H9 (cell line): ENCODE results near the gene CHRNA4. TPM values are rescaled to one million over a fixed set of nuclear protein-coding genes. Genes with fewer than 3 reads are reported as not detected.

Experiments
- DNase-seq: peaks from one replicate; pipeline ENCODE4 v3.0.0-alpha.2; 2017
- H2AFZ ChIP-seq: one replicate; pipeline ENCODE4 v1.6.1; 2013; ENCODE audit warnings: mild to moderate bottlenecking, low read length, control low read depth, moderate library complexity
- H2AK5ac ChIP-seq: 2 replicates; pipeline ENCODE4 v1.6.1; 2013; ENCODE audit warnings: low read length, control low read depth, mixed read lengths; ENCODE audit not compliant: insufficient read length
- H2BK120ac ChIP-seq: one replicate; pipeline ENCODE4 v1.6.1; 2013; ENCODE audit warnings: low read depth, mild to moderate bottlenecking, low read length, control low read depth, inconsistent platforms; ENCODE audit not compliant: poor library complexity, severe bottlenecking
- H2BK12ac ChIP-seq: 2 replicates; pipeline ENCODE4 v1.6.1; 2013; ENCODE audit warnings: low read length, control low read depth, mixed read lengths, low read depth; ENCODE audit not compliant: insufficient read length
- H2BK15ac ChIP-seq: 2 replicates; pipeline ENCODE4 v1.6.1; 2013; ENCODE audit warnings: low read depth, low read length, control low read depth
- H2BK20ac ChIP-seq: one replicate; pipeline ENCODE4 v1.6.1; 2013; ENCODE audit warnings: low read depth, mild to moderate bottlenecking, low read length, control low read depth, inconsistent platforms; ENCODE audit not compliant: poor library complexity, severe bottlenecking
- H2BK5ac ChIP-seq: 2 replicates; pipeline ENCODE4 v1.6.1; 2013; ENCODE audit warnings: low read length, control low read depth, mixed read lengths; ENCODE audit not compliant: insufficient read length
- H3K14ac ChIP-seq: 2 replicates; pipeline ENCODE4 v1.6.1; 2013; ENCODE audit warnings: low read length, control low read depth; ENCODE audit not compliant: insufficient read depth
- H3K18ac ChIP-seq: 2 replicates; pipeline ENCODE4 v1.6.1; 2013; ENCODE audit warnings: low read depth, mild to moderate bottlenecking, mixed read lengths, low read length, control low read depth; ENCODE audit not compliant: insufficient read length
- H3K23ac ChIP-seq: 2 replicates; pipeline ENCODE4 v1.6.1; 2013; ENCODE audit warnings: low read length, control low read depth, mixed read lengths, low read depth; ENCODE audit not compliant: insufficient read length
- H3K23me2 ChIP-seq: 2 replicates; pipeline ENCODE4 v1.6.1; 2013; ENCODE audit warnings: low read depth, mild to moderate bottlenecking, mixed read lengths, low read length, control low read depth; ENCODE audit not compliant: insufficient read length, poor library complexity, severe bottlenecking
- H3K27ac ChIP-seq: 2 replicates; pipeline ENCODE4 v1.5.1; 2013; ENCODE audit warnings: low read length, control low read depth, mixed read lengths, low read depth; ENCODE audit not compliant: insufficient read length
- H3K27me3 ChIP-seq: 2 replicates; pipeline ENCODE4 v1.6.1; 2013; ENCODE audit warnings: low read length, control low read depth, inconsistent platforms; ENCODE audit not compliant: insufficient read depth
- H3K4ac ChIP-seq: 2 replicates; pipeline ENCODE4 v1.6.1; 2013; ENCODE audit warnings: low read depth, mild to moderate bottlenecking, control low read depth, inconsistent platforms, low read length, moderate library complexity
- H3K4me1 ChIP-seq: 2 replicates; pipeline ENCODE4 v1.6.1; 2013; ENCODE audit warnings: low read length, control low read depth, inconsistent platforms; ENCODE audit not compliant: insufficient read depth
- H3K4me2 ChIP-seq: 2 replicates; pipeline ENCODE4 v1.6.1; 2013; ENCODE audit warnings: low read length, control low read depth, mixed read lengths; ENCODE audit not compliant: insufficient read length, insufficient read depth
- H3K56ac ChIP-seq: 2 replicates; pipeline ENCODE4 v1.6.1; 2013; ENCODE audit warnings: low read depth, mild to moderate bottlenecking, mixed read lengths, low read length, control low read depth; ENCODE audit not compliant: insufficient read length
- H3K79me1 ChIP-seq: 2 replicates; pipeline ENCODE4 v1.6.1; 2013; ENCODE audit warnings: low read depth, mild to moderate bottlenecking, moderate library complexity, low read length, control low read depth, inconsistent platforms; ENCODE audit not compliant: insufficient read depth, poor library complexity, severe bottlenecking
- H3K79me2 ChIP-seq: 2 replicates; pipeline ENCODE4 v1.6.1; 2013; ENCODE audit warnings: low read length, control low read depth, inconsistent platforms; ENCODE audit not compliant: insufficient read depth
- H3K9ac ChIP-seq: 2 replicates; pipeline ENCODE4 v1.6.1; 2013; ENCODE audit warnings: low read length, control low read depth, mixed read lengths; ENCODE audit not compliant: insufficient read length; ENCODE audit errors: extremely low read depth
- H3K9me3 ChIP-seq: one replicate; pipeline ENCODE4 v1.6.1; 2013; ENCODE audit warnings: low read depth, low read length, inconsistent platforms; ENCODE audit not compliant: control insufficient read depth
- H3T11ph ChIP-seq: one replicate; pipeline ENCODE4 v1.6.1; 2013; ENCODE audit warnings: mild to moderate bottlenecking, low read length, control low read depth, inconsistent platforms
- H4K20me1 ChIP-seq: one replicate; pipeline ENCODE4 v1.6.1; 2013; ENCODE audit not compliant: control insufficient read depth, insufficient read length, insufficient read depth
- H4K5ac ChIP-seq: 2 replicates; pipeline ENCODE4 v1.6.1; 2013; ENCODE audit warnings: low read depth, mild to moderate bottlenecking, mixed read lengths, low read length, control low read depth; ENCODE audit not compliant: insufficient read length
- H4K8ac ChIP-seq: replicated peaks from 2 replicates; pipeline ENCODE4 v1.6.1; 2013; ENCODE audit warnings: low read length, control low read depth, mixed read lengths, low read depth; ENCODE audit not compliant: insufficient read length
- H4K91ac ChIP-seq: 2 replicates; pipeline ENCODE4 v1.6.1; 2013; ENCODE audit warnings: low read depth, mild to moderate bottlenecking, moderate library complexity, mixed read lengths, low read length, control low read depth; ENCODE audit not compliant: insufficient read length
- H3K27ac Mint-ChIP-seq, 3 experiments: 2 replicates in 2 of 3; 3 replicates in 1 of 3; pipeline ENCODE4 v1.8.0; 2020 to 2021; ENCODE audit warnings: mixed read lengths in 3 of 3, mild to moderate bottlenecking in 1 of 3, moderate library complexity in 1 of 3
- H3K27me3 Mint-ChIP-seq: 2 replicates; pipeline ENCODE4 v1.8.0; 2021; ENCODE audit warnings: low read depth, mild to moderate bottlenecking, moderate library complexity, mixed read lengths
- H3K36me3 Mint-ChIP-seq, 3 experiments: 2 replicates in 2 of 3; 3 replicates in 1 of 3; pipeline ENCODE4 v1.8.0; 2020 to 2021; ENCODE audit warnings: low read depth in 3 of 3, mixed read lengths in 3 of 3; ENCODE audit not compliant: insufficient read depth in 1 of 3
- H3K4me1 Mint-ChIP-seq, 2 experiments: 2 replicates each; pipeline ENCODE4 v1.8.0; 2020; ENCODE audit warnings: mixed read lengths in 2 of 2
- H3K4me3 Mint-ChIP-seq, 2 experiments: 2 replicates in 1 of 2; 3 replicates in 1 of 2; pipeline ENCODE4 v1.8.0; 2020 to 2021; ENCODE audit warnings: mild to moderate bottlenecking in 2 of 2, mixed read lengths in 2 of 2, moderate library complexity in 1 of 2
- H3K9me3 Mint-ChIP-seq, 2 experiments: 2 replicates in 1 of 2; 3 replicates in 1 of 2; pipeline ENCODE4 v1.8.0; 2020; ENCODE audit warnings: mild to moderate bottlenecking in 2 of 2, mixed read lengths in 2 of 2, moderate library complexity in 1 of 2
- CTCF ChIP-seq: fragments of 200-600 bp; sonication (generic); conservative IDR thresholded peaks from 3 replicates; pipeline ENCODE4 v1.8.0; 2021; ENCODE audit warnings: antibody characterized with exemption, mild to moderate bottlenecking
- WGBS: extraction: QIAGEN DNeasy Blood & Tissue Kit; methylation state at CpG from one replicate; pipeline ENCODE4 v1.1.7; 2013; ENCODE audit warnings: missing lambda C conversion rate, low lambda C conversion rate, mixed read lengths; ENCODE audit not compliant: insufficient read length; ENCODE audit errors: extremely low coverage; 5-methylcytosine and 5-hydroxymethylcytosine counted together
- total RNA-seq: library from RNA; stranded (reverse); gene quantifications from 2 replicates; pipeline ENCODE4 v1.2.1, GENCODE V29; 2021

CHRNA4 gene
- total RNA-seq, 1 experiment from 2014 or later: 2.5 TPM

- Histone ChIP-seq H3K4me2 (no peak overlapping the region), H3K23me2 (no peaks in the 10 kb centered on the region), H2BK15ac (no peak overlapping the region), H2AK5ac (no peak overlapping the region), H3K4me1 (no peaks in the 10 kb centered on the region), H3K9ac (no peak overlapping the region), H2BK20ac (no peak overlapping the region), H3K27ac (no peak overlapping the region), H2BK120ac (no peak overlapping the region), H4K8ac (no peak overlapping the region), H3K9me3 (no peaks in the 10 kb centered on the region), H3K14ac (no peak overlapping the region), H4K91ac (no peak overlapping the region), H2AFZ (no peak overlapping the region), H3K23ac (no peak overlapping the region), H3K4ac (no peak overlapping the region), H4K20me1 (no peaks in the 10 kb centered on the region), H2BK5ac (no peak overlapping the region), H3T11ph (no peak overlapping the region), H3K27me3 (no peaks in the 10 kb centered on the region), H3K79me1 (no peaks in the 10 kb centered on the region), H3K18ac (no peak overlapping the region), H4K5ac (no peak overlapping the region), H3K56ac (no peak overlapping the region), H2BK12ac (no peak overlapping the region), H3K79me2 (no peaks in the 10 kb centered on the region)
- Mint-ChIP-seq H3K4me3 (no peak overlapping the region), H3K27ac (no peak overlapping the region; a peak in 1 of 7 replicates), H3K4me1 (peaks cover 0 to 10% of the 10 kb centered on the region in 2 experiments; a peak in 2 of 4 replicates), H3K36me3 (no peaks in the 10 kb centered on the region), H3K27me3 (peaks cover 6% of the 10 kb centered on the region), H3K9me3 (no peaks in the 10 kb centered on the region)
- WGBS: no CpG with 5 or more reads among the region's 34 CpGs
- DNase-seq: no peak
- TF ChIP-seq CTCF: no peak
Measured at GRCh38 chr20:63322146-63322932, 38.8 kb downstream of the CHRNA4 start.
